GM20000 (cell line): Measurements from ENCODE around the gene BMAL2.

Source experiments
- DNase-seq: peaks from one replicate; pipeline ENCODE4 v3.0.0; 2012; ENCODE audit warnings: low spot score
- CTCF ChIP-seq: IDR thresholded peaks from 2 replicates; pipeline ENCODE4 v1.5.1; 2012; ENCODE audit warnings: mild to moderate bottlenecking, control low read depth; ENCODE audit errors: extremely low read depth, missing control alignments

BMAL2 gene

GRCh38 chr12:27334721-27335082, 2.1 kb downstream of the BMAL2 start:
- TF ChIP-seq CTCF, result no peak
- DNase-seq, result no peak

- DNase-seq, result no peak
- TF ChIP-seq CTCF, result no peak
Observed at GRCh38 chr12:27335364-27336281, 3.0 kb downstream of the BMAL2 start.

GRCh38 chr12:27336282-27336653, 3.6 kb downstream of the BMAL2 start:
- DNase-seq, result no peak
- TF ChIP-seq CTCF, result no peak

GRCh38 chr12:27337376-27337775, 4.7 kb downstream of the BMAL2 start:
- DNase-seq, result no peak
- no peak for TF ChIP-seq CTCF

GRCh38 chr12:27338473-27338872, 5.8 kb downstream of the BMAL2 start:
- DNase-seq, result no peak
- no peak for TF ChIP-seq CTCF

- DNase-seq, result no peak
Observed at GRCh38 chr12:27340971-27341370, 8.3 kb downstream of the BMAL2 start.

More at GRCh38 chr12:27340971-27341370, 8.3 kb downstream of the BMAL2 start:
- TF ChIP-seq CTCF, result no peak
